Body of pancreas (tissue), 4 donors: ENCODE measurements around the gene PCK2.

Experiments used
- POLR2A ChIP-seq, 3 donors: fragments of 450-650 bp; IDR thresholded peaks; one replicate each; pipeline ENCODE4 v1.6.1; 2016; ENCODE audit warnings: antibody characterized with exemption in 3 of 3, mild to moderate bottlenecking in 2 of 3
- TF ChIP-seq, protein P1 (sequence below), 7 experiments: fragments of 450-650 bp in 4 of 7; fragments of 200-600 bp in 3 of 7; sonication (generic) in 3 of 7; IDR thresholded peaks; one replicate each; pipeline ENCODE4 v1.5.1; 2016 to 2019; ENCODE audit warnings: antibody characterized with exemption in 7 of 7

DNA sequence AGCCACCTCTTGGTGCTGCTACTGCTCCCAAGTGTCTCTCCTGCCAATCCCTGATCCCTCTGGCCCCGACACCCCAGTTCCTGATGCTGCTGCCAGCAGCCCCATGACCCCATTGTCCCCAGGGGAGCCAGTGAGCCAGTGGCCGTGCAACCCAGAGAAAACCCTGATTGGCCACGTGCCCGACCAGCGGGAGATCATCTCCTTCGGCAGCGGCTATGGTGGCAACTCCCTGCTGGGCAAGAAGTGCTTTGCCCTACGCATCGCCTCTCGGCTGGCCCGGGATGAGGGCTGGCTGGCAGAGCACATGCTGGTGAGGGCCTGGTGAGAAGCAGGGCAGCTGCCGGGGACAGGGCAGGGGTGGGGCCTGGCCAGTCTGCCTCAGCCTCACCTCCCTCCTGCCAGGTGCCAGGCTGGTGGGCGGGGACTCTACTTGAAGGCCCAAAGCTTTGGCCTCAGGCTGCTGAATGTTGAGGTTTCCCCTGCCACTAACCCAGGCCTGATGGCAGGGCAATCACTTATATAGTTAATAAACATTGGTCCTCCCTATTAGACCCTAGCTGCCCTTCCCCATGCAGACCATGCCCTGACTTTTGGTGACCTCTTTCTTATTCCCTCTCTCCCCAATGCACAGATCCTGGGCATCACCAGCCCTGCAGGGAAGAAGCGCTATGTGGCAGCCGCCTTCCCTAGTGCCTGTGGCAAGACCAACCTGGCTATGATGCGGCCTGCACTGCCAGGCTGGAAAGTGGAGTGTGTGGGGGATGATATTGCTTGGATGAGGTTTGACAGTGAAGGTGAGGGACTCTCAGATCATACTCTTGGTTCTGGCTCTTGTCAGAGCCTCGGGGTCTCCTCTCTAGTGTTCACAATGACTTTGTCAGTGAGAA lies 5.1 kb downstream of the PCK2 start:
- TF ChIP-seq, protein P1, sequence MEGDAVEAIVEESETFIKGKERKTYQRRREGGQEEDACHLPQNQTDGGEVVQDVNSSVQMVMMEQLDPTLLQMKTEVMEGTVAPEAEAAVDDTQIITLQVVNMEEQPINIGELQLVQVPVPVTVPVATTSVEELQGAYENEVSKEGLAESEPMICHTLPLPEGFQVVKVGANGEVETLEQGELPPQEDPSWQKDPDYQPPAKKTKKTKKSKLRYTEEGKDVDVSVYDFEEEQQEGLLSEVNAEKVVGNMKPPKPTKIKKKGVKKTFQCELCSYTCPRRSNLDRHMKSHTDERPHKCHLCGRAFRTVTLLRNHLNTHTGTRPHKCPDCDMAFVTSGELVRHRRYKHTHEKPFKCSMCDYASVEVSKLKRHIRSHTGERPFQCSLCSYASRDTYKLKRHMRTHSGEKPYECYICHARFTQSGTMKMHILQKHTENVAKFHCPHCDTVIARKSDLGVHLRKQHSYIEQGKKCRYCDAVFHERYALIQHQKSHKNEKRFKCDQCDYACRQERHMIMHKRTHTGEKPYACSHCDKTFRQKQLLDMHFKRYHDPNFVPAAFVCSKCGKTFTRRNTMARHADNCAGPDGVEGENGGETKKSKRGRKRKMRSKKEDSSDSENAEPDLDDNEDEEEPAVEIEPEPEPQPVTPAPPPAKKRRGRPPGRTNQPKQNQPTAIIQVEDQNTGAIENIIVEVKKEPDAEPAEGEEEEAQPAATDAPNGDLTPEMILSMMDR (IDR thresholded peaks at IDR 0.05), result peak in 4 of 7 experiments; percentile 13 to 27 (median 24)
- peak in 2 of 3 donors; percentile 43 to 48 for TF ChIP-seq POLR2A (IDR thresholded peaks at IDR 0.05)
